Iris pigment epithelial cell (primary cell): ENCODE measurements around the gene CCSER2.

Source experiments
- DNase-seq: peaks from one replicate; pipeline ENCODE4 v3.0.0-alpha.2; 2011; ENCODE audit warnings: low read depth

CCSER2 gene

GRCh38 chr10:84548869-84549268 lies 220.5 kb downstream of the CCSER2 start:
- DNase-seq: no peak

- DNase-seq: no peak
Measured at GRCh38 chr10:84549368-84550165, 221.2 kb downstream of the CCSER2 start.

DNA sequence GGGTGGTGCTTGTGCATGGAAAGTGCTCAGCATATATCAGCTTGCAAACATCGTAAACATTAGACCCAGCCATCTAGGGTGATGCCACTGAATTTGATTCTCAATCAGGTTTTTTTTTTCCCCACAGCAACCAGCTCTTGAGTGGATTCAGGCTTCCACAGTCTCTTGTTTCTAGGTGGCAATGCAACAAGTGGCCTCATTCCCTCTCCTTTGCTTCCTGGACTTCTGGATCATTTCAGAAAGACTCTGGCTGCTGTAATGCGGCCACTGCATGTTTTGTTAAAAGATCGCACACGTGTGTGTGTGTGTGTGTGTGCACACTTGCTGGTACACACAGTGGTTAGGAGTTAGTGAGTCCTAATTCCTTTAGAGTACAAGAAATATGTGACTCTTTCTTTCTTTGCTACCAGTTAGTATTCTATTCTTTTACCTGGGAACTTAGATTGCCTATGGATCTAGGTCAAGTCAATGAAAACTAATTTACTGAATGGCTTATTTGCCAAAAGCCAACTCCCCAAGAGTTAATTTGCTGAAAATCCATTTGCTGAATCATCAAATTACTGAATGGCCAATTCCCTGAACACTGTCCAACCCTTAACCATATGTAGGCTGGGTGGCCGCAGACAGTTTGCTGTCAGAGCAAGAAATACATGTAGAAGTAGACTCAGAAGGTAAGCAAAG lies 222.5 kb downstream of the CCSER2 start:
- no peak for DNase-seq

- no peak for DNase-seq
Measured at GRCh38 chr10:84551437-84552120, 223.2 kb downstream of the CCSER2 start.

- no peak for DNase-seq
Measured at GRCh38 chr10:84552478-84552877, 224.1 kb downstream of the CCSER2 start.

GRCh38 chr10:84562592-84562991 lies 234.2 kb downstream of the CCSER2 start:
- DNase-seq: no peak

DNA sequence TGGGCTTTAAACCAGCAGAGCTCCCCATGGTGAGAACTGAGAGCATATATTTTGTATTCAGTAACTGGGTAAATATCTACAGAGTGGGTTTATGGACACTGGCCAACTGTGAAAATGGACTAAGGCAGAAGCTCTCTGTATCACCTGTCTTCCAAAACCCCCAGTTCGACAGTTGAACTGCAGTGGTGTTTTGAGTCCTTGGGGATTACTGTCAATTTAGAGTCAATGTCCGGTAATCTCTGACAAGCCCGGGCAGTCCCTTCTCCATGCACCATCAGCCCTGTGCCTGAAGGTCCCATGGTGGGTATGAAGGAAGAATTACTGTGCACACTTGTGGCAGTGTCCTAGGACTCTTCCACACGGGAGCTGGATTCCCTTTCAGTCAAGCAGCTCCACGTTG lies 235.0 kb downstream of the CCSER2 start:
- no peak for DNase-seq

DNA sequence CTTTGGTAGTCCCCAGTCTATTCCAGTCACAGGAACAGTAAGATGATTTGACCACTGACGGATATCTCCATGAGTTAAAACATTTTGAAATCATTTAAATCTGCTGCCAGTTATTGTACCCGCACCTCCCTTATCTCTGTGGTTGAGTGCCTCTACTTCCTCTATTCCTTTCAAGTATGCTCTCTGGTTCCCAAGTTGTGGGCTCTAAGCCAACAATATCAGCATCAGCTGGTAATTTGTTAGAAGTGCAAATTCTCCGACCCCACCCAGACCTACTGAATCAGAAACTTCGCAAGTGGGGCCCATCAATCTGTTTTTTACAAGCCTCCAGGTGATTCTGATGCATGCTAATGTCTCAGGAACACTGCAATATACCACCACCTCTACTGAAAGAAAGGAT lies 235.5 kb downstream of the CCSER2 start:
- DNase-seq: no peak

GRCh38 chr10:84565881-84566582 lies 237.6 kb downstream of the CCSER2 start:
- DNase-seq: no peak

DNA sequence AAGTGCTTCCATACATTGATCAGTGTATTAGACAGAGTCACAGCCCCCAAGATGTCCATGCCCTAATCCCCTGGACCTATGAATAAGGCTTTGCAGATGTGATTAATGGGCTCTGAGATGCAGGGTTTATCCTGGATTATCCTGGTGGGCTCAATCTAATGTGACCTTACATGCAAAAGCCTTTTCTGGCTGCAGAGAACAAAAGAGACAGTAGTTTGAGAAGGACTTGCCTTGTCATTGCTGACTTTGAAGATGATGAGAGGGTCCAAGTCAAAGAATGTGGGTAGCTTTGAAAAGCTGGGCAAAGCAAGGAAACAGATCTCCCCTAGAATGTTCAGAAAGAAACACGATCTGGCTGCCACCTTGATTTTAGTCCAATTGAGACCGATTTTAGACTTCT lies 238.7 kb downstream of the CCSER2 start:
- no peak for DNase-seq
